OCI-LY7 (cell line): ENCODE results near the gene ADRA2A. TPM values are rescaled to one million over a fixed set of nuclear protein-coding genes. Genes with fewer than 3 reads are reported as not detected.

Experiments
- BruUV-seq: library from RNA; stranded (reverse); fragments of 400-500 nt; replicated peaks from 2 replicates; lab custom pipeline; 2021; lab: Mats Ljungman, UMichigan
- CTCF ChIA-PET: fragments of 300-600 bp; sonication (Branson Sonifier 250); formaldehyde crosslinking; loops from one replicate; lab custom pipeline; 2022; ENCODE audit warnings: antibody characterized with exemption; ENCODE audit not compliant: unreplicated experiment; lab: Charles Lee
- POLR2A ChIA-PET: fragments of 300-600 bp; sonication (Branson Sonifier 250); formaldehyde crosslinking; loops from one replicate; lab custom pipeline; 2022; ENCODE audit warnings: antibody characterized with exemption; lab: Charles Lee
- DNase-seq: peaks from one replicate; pipeline ENCODE4 v3.0.0-alpha.2; 2015; ENCODE audit warnings: low spot score
- H2AFZ ChIP-seq: fragments of 200-600 bp; sonication (generic), shearing (Covaris generic); 2 replicates; pipeline ENCODE4 v1.6.1; 2014; ENCODE audit warnings: mild to moderate bottlenecking, antibody characterized with exemption, low read length, moderate library complexity
- H3K27ac ChIP-seq: fragments of 200-600 bp; sonication (generic); 2 replicates; pipeline ENCODE4 v1.5.1; 2014; ENCODE audit warnings: mixed run types, low read depth, mild to moderate bottlenecking, moderate library complexity, low read length, inconsistent platforms; ENCODE audit not compliant: poor library complexity, severe bottlenecking
- H3K36me3 ChIP-seq: fragments of 200-600 bp; sonication (generic); 2 replicates; pipeline ENCODE4 v1.6.1; 2014; ENCODE audit warnings: mild to moderate bottlenecking, antibody characterized with exemption, low read length, moderate library complexity, mixed read lengths; ENCODE audit not compliant: insufficient read depth
- H3K4me1 ChIP-seq: fragments of 200-600 bp; sonication (generic); 2 replicates; pipeline ENCODE4 v1.5.1; 2014; ENCODE audit warnings: mild to moderate bottlenecking, low read length; ENCODE audit not compliant: insufficient read depth, poor library complexity, severe bottlenecking
- H3K4me2 ChIP-seq: fragments of 200-600 bp; sonication (generic); 2 replicates; pipeline ENCODE4 v1.6.1; 2014; ENCODE audit warnings: mild to moderate bottlenecking, low read length
- H3K4me3 ChIP-seq: fragments of 200-600 bp; sonication (generic); 2 replicates; pipeline ENCODE4 v1.5.1; 2014; ENCODE audit warnings: mild to moderate bottlenecking, low read depth, low read length; ENCODE audit not compliant: poor library complexity, severe bottlenecking
- H3K79me2 ChIP-seq: fragments of 200-600 bp; sonication (generic); 2 replicates; pipeline ENCODE4 v1.6.1; 2016; ENCODE audit warnings: low read depth, mild to moderate bottlenecking, low read length, moderate library complexity, mixed read lengths; ENCODE audit not compliant: insufficient read depth
- H3K9me2 ChIP-seq: fragments of 200-600 bp; sonication (generic); 2 replicates; pipeline ENCODE4 v1.6.1; 2016; ENCODE audit warnings: mild to moderate bottlenecking, low read length, mixed read lengths; ENCODE audit not compliant: insufficient read depth
- H3K9me3 ChIP-seq: fragments of 200-600 bp; sonication (generic); 2 replicates; pipeline ENCODE4 v1.6.1; 2014; ENCODE audit warnings: mild to moderate bottlenecking, mixed run types, low read length, mixed read lengths
- H4K20me1 ChIP-seq: fragments of 200-600 bp; sonication (generic); 2 replicates; pipeline ENCODE4 v1.6.1; 2014; ENCODE audit warnings: mild to moderate bottlenecking, antibody characterized with exemption, low read length, moderate library complexity, mixed read lengths; ENCODE audit not compliant: insufficient read depth
- EZH2phosphoT487 ChIP-seq: fragments of 200-600 bp; sonication (generic); IDR thresholded peaks from 2 replicates; pipeline ENCODE4 v1.6.1; 2018; ENCODE audit warnings: low read depth, borderline replicate concordance, mild to moderate bottlenecking, mixed run types, antibody characterized with exemption, low read length, moderate library complexity, mixed read lengths
- intact Hi-C: fragments of 100-400 bp; cut with micrococcal nuclease; formaldehyde crosslinking; loops from one replicate; pipeline ENCODE4 v1.10.0; 2022; ENCODE audit not compliant: unreplicated experiment
- total RNA-seq, 2 experiments: library from RNA; depleted of rRNA in 1 of 2; stranded (reverse); fragments of >200 nt in 1 of 2; shearing (Covaris generic) in 1 of 2; gene quantifications; 2 replicates each; pipeline ENCODE4 v1.2.3, GENCODE V29; 2014 to 2022
- TF ChIP-seq, protein P1 (sequence below): fragments of 200-600 bp; sonication (generic); conservative IDR thresholded peaks from 2 replicates; pipeline ENCODE4 v1.5.1; 2014; ENCODE audit warnings: mild to moderate bottlenecking, antibody characterized with exemption, low read length, moderate library complexity, mixed read lengths

Gene ADRA2A
- total RNA-seq, 2 experiments from 2014 or later = 0.06 TPM; not detected in 1

DNA sequence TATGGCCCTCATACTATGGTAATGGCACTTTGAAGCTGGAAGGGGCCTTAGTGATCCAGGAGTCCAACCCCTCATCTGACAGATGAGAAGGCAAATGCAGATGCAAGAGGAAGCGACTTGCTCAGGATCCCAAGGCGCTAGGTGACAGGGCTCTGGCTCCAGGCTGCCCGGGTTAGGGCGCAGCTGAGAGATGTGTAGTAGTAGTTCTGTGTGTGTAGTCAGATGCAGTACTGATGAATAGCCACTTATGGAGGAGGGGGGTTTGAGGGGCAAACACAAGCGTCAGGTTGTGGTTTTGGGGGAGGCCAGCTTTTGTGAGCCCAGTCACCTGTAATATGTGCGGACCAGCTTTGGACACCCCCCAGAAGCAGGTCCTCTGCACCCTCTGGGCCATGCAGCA, 4.8 kb downstream of the ADRA2A start:
- H3K9me2 ChIP-seq = no peaks in the 10 kb centered on the region
- H3K4me3 ChIP-seq = no peak overlapping the region
- H4K20me1 ChIP-seq = no peaks in the 10 kb centered on the region
- DNase-seq = no peak
- H3K4me1 ChIP-seq = no peaks in the 10 kb centered on the region
- ChIA-PET CTCF (no interaction called here), POLR2A (interaction anchor here (0.6 kb wide), 1 partner anchor 697 kb away, joined by 4 read pairs; no protein-coding TSS in a partner anchor)
- TF ChIP-seq, protein P1, sequence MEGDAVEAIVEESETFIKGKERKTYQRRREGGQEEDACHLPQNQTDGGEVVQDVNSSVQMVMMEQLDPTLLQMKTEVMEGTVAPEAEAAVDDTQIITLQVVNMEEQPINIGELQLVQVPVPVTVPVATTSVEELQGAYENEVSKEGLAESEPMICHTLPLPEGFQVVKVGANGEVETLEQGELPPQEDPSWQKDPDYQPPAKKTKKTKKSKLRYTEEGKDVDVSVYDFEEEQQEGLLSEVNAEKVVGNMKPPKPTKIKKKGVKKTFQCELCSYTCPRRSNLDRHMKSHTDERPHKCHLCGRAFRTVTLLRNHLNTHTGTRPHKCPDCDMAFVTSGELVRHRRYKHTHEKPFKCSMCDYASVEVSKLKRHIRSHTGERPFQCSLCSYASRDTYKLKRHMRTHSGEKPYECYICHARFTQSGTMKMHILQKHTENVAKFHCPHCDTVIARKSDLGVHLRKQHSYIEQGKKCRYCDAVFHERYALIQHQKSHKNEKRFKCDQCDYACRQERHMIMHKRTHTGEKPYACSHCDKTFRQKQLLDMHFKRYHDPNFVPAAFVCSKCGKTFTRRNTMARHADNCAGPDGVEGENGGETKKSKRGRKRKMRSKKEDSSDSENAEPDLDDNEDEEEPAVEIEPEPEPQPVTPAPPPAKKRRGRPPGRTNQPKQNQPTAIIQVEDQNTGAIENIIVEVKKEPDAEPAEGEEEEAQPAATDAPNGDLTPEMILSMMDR = no peak
- TF ChIP-seq EZH2phosphoT487 = no peak
- H3K27ac ChIP-seq = no peak overlapping the region
- BruUV-seq = no TSS peak
- intact Hi-C loops = no loop called here
- no peak overlapping the region for H3K4me2 ChIP-seq
- no peaks in the 10 kb centered on the region for H3K36me3 ChIP-seq
- H3K79me2 ChIP-seq = no peaks in the 10 kb centered on the region
- H3K9me3 ChIP-seq = no peaks in the 10 kb centered on the region
- H2AFZ ChIP-seq = no peak overlapping the region

DNA sequence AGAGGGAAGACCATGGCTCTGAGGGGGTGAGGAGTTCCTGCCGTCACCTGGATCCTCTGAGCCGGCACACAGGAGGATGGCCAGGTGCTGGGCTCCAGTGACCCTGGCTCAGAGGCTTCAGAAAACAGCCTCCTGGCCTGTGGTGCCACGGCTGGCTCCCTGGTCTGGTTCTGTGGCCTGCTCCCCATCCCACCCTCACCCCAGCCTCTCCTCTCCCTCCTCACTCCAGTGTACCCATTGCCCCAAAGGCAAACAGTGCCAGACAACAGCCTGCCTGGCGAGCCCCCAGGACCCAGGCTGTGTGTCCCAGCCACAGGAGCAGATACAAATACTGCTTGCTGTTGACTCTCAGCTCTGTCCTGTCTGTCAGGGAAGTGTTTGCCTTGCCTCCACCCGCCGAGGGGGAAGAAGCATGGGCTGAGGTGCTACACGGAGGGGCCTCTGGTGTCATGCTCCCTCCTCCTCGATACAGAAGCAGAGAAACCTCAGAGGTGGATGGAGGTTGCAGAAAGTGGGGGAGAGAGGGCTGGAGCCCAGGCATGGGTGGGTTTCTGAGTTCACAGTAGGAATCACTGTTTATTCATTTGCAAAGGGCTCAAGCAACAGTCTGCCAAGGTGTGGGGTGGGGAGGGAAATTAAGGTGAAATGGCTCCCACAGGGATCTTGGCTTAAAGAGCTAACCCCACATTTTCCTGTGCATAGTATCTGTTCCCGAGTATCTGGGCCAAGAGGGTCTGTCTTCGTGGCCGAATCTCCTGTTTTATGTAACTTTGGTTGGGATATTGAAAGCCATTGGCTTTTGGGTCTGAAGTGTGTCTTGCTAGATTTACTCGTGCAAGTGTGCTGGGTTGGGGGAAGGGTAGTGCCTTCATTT, 5.5 kb downstream of the ADRA2A start:
- no peak for TF ChIP-seq EZH2phosphoT487
- TF ChIP-seq, protein P1 = no peak
- Histone ChIP-seq H3K27ac (no peak overlapping the region), H3K9me2 (no peaks in the 10 kb centered on the region), H3K4me3 (no peak overlapping the region), H4K20me1 (no peaks in the 10 kb centered on the region), H2AFZ (no peak overlapping the region), H3K79me2 (no peaks in the 10 kb centered on the region), H3K4me1 (no peaks in the 10 kb centered on the region), H3K4me2 (no peak overlapping the region), H3K9me3 (no peaks in the 10 kb centered on the region), H3K36me3 (no peaks in the 10 kb centered on the region)
- POLR2A ChIA-PET = no interaction called here
- CTCF ChIA-PET = no interaction called here
- no TSS peak for BruUV-seq
- intact Hi-C loops = no loop called here
- DNase-seq = no peak
